GM18909 (cell line): Measurements from ENCODE around the gene SLC25A13.

ENCODE experiments used
- ATAC-seq: cut with Tn5 transposase; IDR thresholded peaks from one replicate; pipeline ENCODE4 v1.9.1; 2021; ENCODE audit warnings: mild to moderate bottlenecking; ENCODE audit not compliant: unreplicated experiment, poor library complexity

Gene SLC25A13

GRCh38 chr7:96212474-96212873 is 109.4 kb downstream of the SLC25A13 start:
- ATAC-seq: no peak

DNA sequence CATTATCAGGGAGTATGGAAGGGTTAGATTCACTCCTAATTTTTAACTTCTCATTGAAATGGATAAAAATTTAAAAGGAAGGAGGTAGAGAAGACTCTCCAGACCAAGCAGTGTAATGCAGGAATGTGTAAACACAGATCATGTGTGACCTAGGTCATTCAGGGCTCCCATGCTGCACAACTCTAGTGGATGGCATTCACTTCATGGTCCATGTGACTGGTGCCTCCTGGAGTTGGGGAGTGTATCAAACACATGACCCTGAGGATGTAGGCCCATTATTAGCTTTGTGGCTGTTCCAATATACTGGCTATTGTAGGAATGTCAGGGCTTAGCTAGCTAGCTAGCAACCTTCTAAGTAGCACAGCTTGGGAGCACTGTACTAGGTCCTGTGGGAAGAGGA is 109.9 kb downstream of the SLC25A13 start:
- no peak for ATAC-seq

GRCh38 chr7:96205665-96206064 is 116.2 kb downstream of the SLC25A13 start:
- peak; percentile 64 for ATAC-seq

- no peak for ATAC-seq
Measured at GRCh38 chr7:96204601-96205000, 117.3 kb downstream of the SLC25A13 start.

DNA sequence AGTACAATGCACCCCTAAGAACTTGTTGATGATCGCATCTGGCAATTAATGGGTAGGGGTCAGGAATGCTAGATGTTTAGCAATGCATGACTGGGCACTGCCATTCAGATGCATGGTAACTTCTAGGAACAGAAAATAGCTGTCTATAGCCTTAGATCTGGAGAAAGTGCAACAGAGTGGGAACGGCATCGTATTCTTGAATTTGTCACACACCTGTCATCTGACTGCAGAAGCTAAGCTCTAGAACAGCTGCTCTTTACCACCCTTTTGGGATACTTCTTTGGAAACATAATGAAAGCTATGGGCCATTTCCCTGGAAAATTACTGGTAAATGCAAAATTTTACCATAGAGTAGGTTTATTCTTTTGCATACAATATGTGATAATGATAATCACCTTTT is 118.1 kb downstream of the SLC25A13 start:
- no peak for ATAC-seq

DNA sequence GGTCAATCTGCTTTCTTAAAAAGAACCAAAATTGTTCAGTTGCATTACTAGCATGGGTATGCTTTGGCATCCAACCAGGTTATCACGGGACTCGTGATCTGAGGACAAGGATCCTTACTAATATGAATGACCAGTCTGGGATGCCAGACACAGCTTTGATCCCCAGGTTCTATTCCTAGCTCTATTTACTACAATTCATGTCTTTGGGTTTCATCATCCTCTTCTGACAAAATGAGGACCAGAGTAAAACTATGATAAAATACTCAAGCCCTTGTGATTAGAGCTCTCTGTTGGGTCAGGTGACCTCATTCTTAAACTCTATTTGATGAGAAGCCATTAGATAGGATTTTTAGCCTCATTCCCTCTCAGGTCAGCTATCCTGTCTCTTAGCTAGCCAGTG is 119.8 kb downstream of the SLC25A13 start:
- no peak for ATAC-seq

DNA sequence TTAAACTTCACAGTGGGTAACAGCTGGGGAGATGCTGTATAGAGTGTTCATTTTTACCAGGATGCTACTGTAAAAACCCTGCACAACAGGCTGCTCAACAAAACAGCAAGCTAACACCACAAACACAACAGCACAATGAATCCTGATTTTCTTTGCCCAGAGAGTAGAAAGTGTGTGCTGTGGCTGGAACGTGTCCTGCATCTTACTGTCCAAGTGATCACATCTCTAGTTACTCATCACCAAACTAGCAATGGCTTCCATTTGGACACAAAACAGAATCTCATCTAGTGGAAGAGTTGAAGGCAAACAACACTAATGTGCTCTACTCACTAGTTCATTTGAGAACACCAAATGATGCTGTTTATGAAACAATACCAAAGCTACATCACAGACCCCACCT is 121.2 kb downstream of the SLC25A13 start:
- no peak for ATAC-seq

- no peak for ATAC-seq
Measured at GRCh38 chr7:96199421-96199820, 122.5 kb downstream of the SLC25A13 start.

- no peak for ATAC-seq
Measured at GRCh38 chr7:96198047-96198636, 123.8 kb downstream of the SLC25A13 start.

GRCh38 chr7:96196676-96197075 is 125.2 kb downstream of the SLC25A13 start:
- no peak for ATAC-seq

- ATAC-seq: no peak
Measured at GRCh38 chr7:96189129-96189820, 132.6 kb downstream of the SLC25A13 start.

GRCh38 chr7:96188591-96188991 is 133.3 kb downstream of the SLC25A13 start:
- ATAC-seq: no peak

DNA sequence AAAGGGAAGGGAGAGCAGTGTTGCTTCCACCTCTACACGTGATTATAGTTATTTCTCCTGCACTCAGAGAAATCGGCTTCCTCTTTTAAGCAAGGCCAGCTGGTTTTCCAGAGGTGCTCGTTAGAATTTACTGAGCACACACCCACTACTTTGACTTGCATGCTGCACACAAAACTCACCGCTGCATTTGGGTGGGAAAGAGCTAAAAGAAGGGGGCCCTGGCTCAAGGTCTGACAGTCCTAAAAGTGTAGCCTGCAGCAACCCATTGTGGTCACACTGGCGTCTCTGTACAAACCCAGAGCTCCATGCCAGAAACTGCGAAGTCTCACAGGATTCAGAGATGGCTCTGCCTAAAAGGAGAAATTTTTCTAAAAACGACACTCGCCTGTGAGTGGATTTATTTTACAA is 133.7 kb downstream of the SLC25A13 start:
- ATAC-seq: no peak

DNA sequence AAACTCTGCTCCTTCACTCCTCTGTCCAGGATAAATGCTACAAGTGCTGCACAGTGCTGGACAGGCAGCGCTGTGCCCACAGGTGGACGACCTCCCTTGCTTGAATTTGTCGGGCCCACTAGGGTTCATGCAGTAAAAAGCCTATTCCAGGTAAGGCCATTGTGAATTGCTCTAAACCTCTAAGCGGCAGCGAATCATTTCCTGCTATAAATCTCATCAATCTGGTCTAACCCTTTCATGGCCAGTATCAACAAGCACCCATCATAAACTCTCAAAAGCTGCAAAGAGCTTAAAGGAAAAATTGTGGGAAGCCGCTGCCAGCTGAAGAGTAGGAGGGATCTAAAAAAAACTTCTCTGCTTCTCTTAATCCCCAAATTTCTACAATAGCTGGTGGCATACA is 134.2 kb downstream of the SLC25A13 start:
- no peak for ATAC-seq

DNA sequence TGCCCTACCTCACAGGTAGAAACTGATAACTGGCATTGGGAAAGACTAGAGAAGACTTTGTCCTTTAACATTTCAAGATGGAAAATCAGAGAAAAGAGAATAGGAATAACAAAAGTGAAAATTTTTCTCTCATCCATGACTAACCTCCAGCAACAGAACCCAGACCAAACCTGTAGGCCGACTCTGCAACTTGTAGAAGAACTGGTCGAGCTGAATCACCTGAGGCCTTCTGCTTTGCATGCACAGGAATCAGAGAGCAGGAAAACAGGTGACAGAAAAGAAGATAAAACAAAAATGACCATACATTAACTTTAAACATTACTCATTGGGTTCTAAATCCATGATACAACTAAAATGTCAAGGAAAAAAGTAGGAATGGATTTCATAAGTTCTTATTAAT is 137.1 kb downstream of the SLC25A13 start:
- ATAC-seq: no peak

- no peak for ATAC-seq
Measured at GRCh38 chr7:96183163-96183670, 138.7 kb downstream of the SLC25A13 start.

- no peak for ATAC-seq
Measured at GRCh38 chr7:96182424-96183158, 139.3 kb downstream of the SLC25A13 start.

DNA sequence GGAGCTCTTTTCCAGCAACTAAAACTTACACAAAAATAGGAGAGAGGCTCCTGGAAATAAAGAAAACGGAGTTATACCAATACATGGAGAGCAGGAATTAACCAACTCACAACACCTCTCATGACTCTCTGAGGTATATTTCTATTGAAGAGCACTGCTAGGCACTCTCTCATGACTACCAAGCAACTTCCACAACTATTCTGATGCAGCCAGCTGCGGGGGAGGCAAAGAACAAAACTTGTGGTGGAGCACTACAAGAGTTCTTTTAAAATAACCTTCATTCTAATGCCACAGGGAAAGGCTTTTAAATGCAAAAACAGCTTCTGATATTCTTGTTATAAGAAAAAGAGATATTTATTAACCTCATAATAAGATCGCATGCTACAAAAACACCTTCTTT is 140.7 kb downstream of the SLC25A13 start:
- no peak for ATAC-seq

- ATAC-seq: no peak
Measured at GRCh38 chr7:96179837-96180236, 142.1 kb downstream of the SLC25A13 start.

DNA sequence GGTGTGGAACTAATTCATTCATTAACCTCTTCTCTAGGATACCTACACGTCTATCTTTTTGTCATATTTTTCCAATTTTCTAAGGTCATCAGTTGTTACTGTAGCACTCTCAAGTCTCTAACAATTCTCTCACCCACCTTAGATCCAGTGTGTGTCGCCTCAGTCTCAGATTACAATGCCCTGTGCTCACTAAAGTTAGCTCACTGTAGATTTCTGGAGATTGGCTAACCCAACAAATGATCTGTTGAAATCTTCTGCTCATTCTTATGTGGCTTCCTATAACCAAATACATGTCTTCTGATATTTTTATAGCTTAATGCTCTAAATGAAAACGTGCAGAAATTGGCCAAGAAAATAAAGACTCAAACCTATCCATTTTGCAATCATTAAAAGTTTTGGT is 142.6 kb downstream of the SLC25A13 start:
- ATAC-seq: no peak

GRCh38 chr7:96178581-96178980 is 143.3 kb downstream of the SLC25A13 start:
- ATAC-seq: no peak
